K562 (cell line): ENCODE results near the gene CRAT. TPM values are rescaled to one million over a fixed set of nuclear protein-coding genes. Genes with fewer than 3 reads are reported as not detected.
A peak's percentile ranks its signal among the peaks of the same experiment; 100 is the strongest.

Source experiments
- BRD9 ChIP-seq: fragments of 450-650 bp; IDR thresholded peaks from 2 replicates; pipeline ENCODE4 v1.6.1; 2018; ENCODE audit warnings: low read depth; ENCODE audit not compliant: partially characterized antibody
- CBX8 ChIP-seq: fragments of 200-600 bp; sonication (generic); IDR thresholded peaks from 2 replicates; pipeline ENCODE4 v1.6.1; 2012; ENCODE audit warnings: borderline replicate concordance, mixed run types, low read depth, mild to moderate bottlenecking, moderate library complexity, mixed read lengths, low read length, control low read depth, inconsistent platforms; ENCODE audit not compliant: poor library complexity, severe bottlenecking; ENCODE audit errors: extremely low read depth
- CCNT2 ChIP-seq: IDR thresholded peaks from 2 replicates; pipeline ENCODE4 v1.6.1; 2011; ENCODE audit warnings: borderline replicate concordance, low read depth, mild to moderate bottlenecking, moderate library complexity, mixed read lengths, low read length; ENCODE audit not compliant: insufficient read length; ENCODE audit errors: extremely low read depth
- CGGBP1 ChIP-seq: fragments of 250-450 bp; sonication (Bioruptor Pico); IDR thresholded peaks from 2 replicates; pipeline ENCODE4 v1.9.0; 2021; ENCODE audit warnings: mild to moderate bottlenecking
- CREM ChIP-seq: IDR thresholded peaks from 2 replicates; pipeline ENCODE4 v1.6.1; 2014; ENCODE audit warnings: antibody characterized with exemption, low read depth
- CSDE1 ChIP-seq, 2 experiments: fragments of 450-650 bp; IDR thresholded peaks; 2 replicates each; pipeline ENCODE4 v1.6.1; 2016; ENCODE audit warnings: mild to moderate bottlenecking in 1 of 2
- CXXC5 ChIP-seq: fragments of 250-450 bp; sonication (Bioruptor Pico); IDR thresholded peaks from 2 replicates; pipeline ENCODE4 v1.8.0; 2022; ENCODE audit warnings: inconsistent platforms, mild to moderate bottlenecking, moderate library complexity
- DACH1 ChIP-seq: fragments of 450-650 bp; IDR thresholded peaks from 2 replicates; pipeline ENCODE4 v1.6.1; 2018; ENCODE audit not compliant: partially characterized antibody
- GABPB1 ChIP-seq: sonication (generic); formaldehyde crosslinking; IDR thresholded peaks from 2 replicates; pipeline ENCODE4 v1.8.0; 2022; ENCODE audit warnings: mild to moderate bottlenecking, missing genetic modification reagents
- HNRNPK ChIP-seq: fragments of 200-400 bp; formaldehyde crosslinking; IDR thresholded peaks from one replicate; pipeline ENCODE4 v1.6.1; 2018; ENCODE audit warnings: mild to moderate bottlenecking, low read depth, low read length; ENCODE audit not compliant: poor library complexity, severe bottlenecking
- LARP7 ChIP-seq: fragments of 450-650 bp; IDR thresholded peaks from 2 replicates; pipeline ENCODE4 v1.6.1; 2016
- NFYB ChIP-seq: IDR thresholded peaks from 2 replicates; pipeline ENCODE4 v1.6.1; 2011; ENCODE audit warnings: mild to moderate bottlenecking, moderate library complexity; ENCODE audit not compliant: insufficient read length; ENCODE audit errors: extremely low read depth
- PRDM10 ChIP-seq: fragments of 450-650 bp; IDR thresholded peaks from 2 replicates; pipeline ENCODE4 v1.6.1; 2018; ENCODE audit not compliant: partially characterized antibody
- RAD21 ChIP-seq, 2 experiments: fragments of 250-450 bp in 1 of 2; fragments of 450-650 bp in 1 of 2; sonication (Bioruptor Pico) in 1 of 2; formaldehyde crosslinking in 1 of 2; IDR thresholded peaks in 1 of 2; conservative IDR thresholded peaks in 1 of 2; 2 replicates each; pipeline versions ENCODE4 v1.4.0 to v1.8.0; 2020 to 2022; ENCODE audit warnings: mild to moderate bottlenecking in 2 of 2, moderate library complexity in 1 of 2
- RCOR1 ChIP-seq, 2 experiments: IDR thresholded peaks; 2 replicates each; pipeline ENCODE4 v1.6.1; 2012; ENCODE audit warnings: low read depth in 2 of 2, low read length in 2 of 2, borderline replicate concordance in 1 of 2, improper control_type of control experiment in 1 of 2
- RERE ChIP-seq: sonication (generic); formaldehyde crosslinking; IDR thresholded peaks from 2 replicates; pipeline ENCODE4 v1.8.0; 2023; ENCODE audit warnings: missing genetic modification reagents, mild to moderate bottlenecking, borderline replicate concordance
- ZFPM2 ChIP-seq: fragments of 250-450 bp; sonication (Bioruptor Pico); IDR thresholded peaks from 2 replicates; pipeline ENCODE4 v1.5.1; 2022; ENCODE audit warnings: mild to moderate bottlenecking
- polyA plus RNA-seq, 8 experiments: library from polyadenylated mRNA; depleted of rRNA in 4 of 8; stranded (reverse) in 5 of 8; unstranded in 3 of 8; fragments of >200 nt; fragmentation: Nextera tagmentation in 2 of 8; fragmentation: Illumina TruSeq in 1 of 8; extraction: Ambion mirVana in 2 of 8; extraction: Trizol in 1 of 8; gene quantifications; 2 replicates each; pipeline versions ENCODE4 v1.2.1 to v1.2.3, GENCODE V29; 2011 to 2014; ENCODE audit warnings: inconsistent platforms in 1 of 8, missing spikeins in 1 of 8
- total RNA-seq, 7 experiments: library from RNA; depleted of rRNA in 6 of 7; stranded (reverse); fragments of >200 nt in 6 of 7; fragmentation: Illumina TruSeq in 2 of 7; extraction: Trizol in 2 of 7; gene quantifications; 2 replicates each; pipeline versions ENCODE4 v1.2.1 to v1.2.3, GENCODE V29; 2011 to 2021; ENCODE audit warnings: low replicate concordance in 1 of 7

Gene CRAT
- total and polyA plus RNA-seq, 9 of the 15 experiments (the other 6 are each of a cell fraction or from before 2014, with no cell fraction given): 0.20 to 13.8 (median 5.4) TPM

- TF ChIP-seq PRDM10 (peak; percentile 2), CGGBP1 (CRISPR knock-in tag) (no peak), HNRNPK (no peak), BRD9 (no peak), CREM (peak; percentile 84), RERE (CRISPR knock-in tag) (no peak), CCNT2 (peak; percentile 23), GABPB1 (no peak; the same call in 1 of the 2 replicates), CXXC5 (CRISPR knock-in tag) (peak; percentile 84), ZFPM2 (no peak), DACH1 (no peak), CBX8 (no peak), LARP7 (no peak), RCOR1 (IDR thresholded peaks at IDR 0.05; ENCODE audit: borderline replicate concordance in 1 of 2, low read depth in 2 of 2, low read length in 2 of 2) (peak; percentile 33 to 61; a peak in 1 of 4 replicates), RAD21 (CRISPR knock-in tag; conservative IDR thresholded peaks at IDR 0.05 in 1 of 2, IDR thresholded peaks at IDR 0.05 in 1 of 2) (0 out of 4 replicates have a peak, but pooled peaks of 1 of the 2 experiments have one; percentile 0), NFYB (peak; percentile 99), CSDE1 (IDR thresholded peaks at IDR 0.05) (no peak)
Measured at GRCh38 chr9:129080601-129081387, 29.8 kb downstream of the CRAT start, which contains the start of gene DOLPP1 (continued).
